ENCODE measurements around the gene ROR1.

Gene ROR1

DNA sequence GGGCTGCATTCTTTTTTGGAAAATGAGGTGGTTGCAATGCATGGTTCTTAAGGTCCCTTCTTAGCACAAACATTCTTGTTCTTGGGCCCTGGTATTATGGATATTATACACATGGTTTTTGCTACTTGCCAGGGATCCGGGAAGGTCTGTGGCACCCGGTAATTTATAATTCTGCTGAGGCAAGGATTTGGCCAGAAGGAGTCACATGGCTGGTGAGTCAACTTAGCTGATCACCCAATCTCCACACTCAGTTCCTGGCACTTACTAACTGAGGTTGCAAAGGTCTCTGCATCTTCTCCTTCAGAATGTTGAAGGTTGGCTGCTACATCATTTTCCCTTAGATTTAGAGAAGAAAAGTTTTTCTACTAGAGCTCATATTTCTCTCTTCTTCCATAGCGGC lies 112.5 kb downstream of the ROR1 start:
- no peak for DNase-seq

DNA sequence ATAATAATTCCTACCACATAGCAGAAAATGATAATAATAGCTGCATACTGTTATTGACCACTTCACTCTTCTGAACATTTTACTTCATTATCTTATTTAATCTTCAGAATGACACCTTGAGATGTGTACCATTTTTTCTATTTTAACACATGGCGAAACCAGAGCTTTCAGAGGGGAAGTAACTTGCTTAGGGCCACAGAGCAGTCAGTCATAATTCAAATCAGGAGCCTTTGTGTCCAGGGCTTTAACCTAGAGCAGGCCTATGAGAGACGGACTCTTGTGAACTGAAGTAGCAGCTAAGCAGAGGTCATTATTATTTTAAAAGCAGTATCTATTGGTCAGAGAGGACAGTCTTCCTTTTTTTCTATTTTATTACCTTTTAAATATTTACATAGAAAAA lies 114.0 kb downstream of the ROR1 start:
- DNase-seq = no peak

DNA sequence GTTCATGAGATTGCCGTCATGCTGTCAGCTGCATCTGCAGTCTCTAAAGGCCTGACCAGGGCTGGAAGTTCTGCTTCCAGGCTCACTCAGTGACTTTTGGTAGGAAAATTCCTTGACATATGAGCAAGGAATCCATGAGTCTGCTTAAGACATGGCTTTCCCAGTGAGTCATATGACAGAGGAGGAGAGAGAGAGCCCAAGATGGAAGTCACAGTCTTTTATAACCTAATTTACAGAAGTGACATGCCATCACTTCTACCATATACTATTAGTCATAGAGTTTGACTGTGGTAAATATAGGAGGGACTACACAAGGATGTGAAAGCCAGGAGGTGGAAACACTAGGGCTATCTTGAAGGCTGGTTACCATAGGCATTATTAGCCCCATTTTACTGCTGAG lies 115.2 kb downstream of the ROR1 start:
- DNase-seq = no peak

DNA sequence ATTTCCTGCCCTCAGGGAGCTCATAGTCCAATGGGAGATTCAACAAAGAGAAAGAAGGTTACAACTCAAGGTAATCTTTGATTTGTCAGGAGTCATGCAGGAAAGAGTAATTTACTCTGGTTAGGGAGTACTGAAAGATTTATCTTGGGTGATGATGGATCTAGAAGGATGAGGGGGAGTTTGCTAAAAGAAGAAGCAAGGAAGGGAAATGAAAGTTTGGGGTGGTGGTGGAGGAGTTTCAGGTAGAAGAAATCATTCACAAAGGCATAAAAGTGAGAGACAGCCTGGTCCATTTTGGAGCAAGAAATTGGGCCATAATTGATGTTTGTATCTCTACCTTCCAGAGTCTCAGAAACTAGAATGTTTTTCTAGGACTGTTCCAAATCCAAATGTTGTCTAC lies 116.7 kb downstream of the ROR1 start:
- DNase-seq = no peak

DNA sequence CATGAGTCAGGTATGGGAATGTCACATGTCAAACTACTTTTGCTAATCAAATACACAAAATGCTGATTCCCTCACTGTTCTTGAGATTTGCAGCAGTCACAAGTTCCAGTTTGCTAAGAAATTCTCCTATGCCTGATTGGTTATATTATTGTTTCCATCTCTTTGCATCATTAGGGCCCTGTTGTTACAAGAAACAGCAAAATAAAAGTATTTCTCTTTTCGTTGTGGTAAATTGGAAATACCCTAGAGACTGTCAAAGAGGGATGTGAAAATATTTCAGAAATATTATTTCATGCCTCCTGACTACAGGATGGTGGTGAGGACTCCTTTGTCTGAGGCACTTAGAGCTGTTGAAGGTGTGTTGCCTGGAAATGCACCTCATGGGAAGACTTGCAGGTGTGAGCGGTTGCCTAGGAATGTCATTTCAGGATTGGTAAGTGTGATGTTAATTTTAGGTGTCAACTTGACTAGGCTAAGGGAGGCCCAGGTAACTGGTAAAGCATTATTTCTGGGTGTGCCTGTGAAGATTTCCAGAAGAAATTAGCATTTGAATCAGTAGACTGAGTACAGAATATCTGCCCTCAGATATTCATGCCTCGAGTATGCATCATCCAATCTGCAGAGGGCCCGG lies 117.4 kb downstream of the ROR1 start:
- DNase-seq = no peak

DNA sequence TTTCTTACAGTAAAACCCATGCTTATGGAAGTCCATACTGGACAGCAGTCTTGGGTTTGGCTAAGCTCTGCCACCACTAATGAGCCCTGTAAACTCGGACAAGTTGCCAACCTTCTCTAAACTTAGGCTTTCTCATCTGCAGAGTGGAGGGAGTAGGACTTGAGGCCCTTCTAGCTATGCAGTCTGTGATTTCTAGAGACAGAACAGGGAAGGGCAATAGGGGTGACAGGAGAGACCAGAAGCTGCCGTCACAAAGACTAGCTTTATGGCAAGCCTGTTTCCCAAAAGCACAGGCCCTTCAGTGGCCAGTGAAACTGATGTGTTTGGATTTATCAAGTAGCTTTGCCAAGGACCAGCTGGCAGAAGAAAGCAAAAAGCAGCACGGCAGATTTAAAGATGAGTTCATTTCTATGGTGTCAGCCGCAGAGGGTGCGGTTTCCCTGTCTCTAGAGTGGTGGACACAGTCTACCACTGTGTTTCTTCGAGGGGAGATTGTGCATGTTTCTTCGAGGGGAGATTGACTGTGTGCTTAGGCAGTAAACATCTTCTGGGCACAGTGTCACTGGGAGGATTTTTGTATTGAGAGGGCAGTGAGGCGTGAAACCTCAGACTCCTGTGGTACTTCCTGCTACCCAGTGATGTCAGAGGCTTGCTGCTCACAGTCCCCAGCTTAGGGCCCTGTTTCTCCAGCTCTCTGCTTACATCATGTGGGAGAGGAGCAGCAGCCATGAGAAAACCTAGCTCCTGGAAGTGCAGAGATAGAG lies 119.0 kb downstream of the ROR1 start:
- DNase-seq = peak; percentile 70

DNA sequence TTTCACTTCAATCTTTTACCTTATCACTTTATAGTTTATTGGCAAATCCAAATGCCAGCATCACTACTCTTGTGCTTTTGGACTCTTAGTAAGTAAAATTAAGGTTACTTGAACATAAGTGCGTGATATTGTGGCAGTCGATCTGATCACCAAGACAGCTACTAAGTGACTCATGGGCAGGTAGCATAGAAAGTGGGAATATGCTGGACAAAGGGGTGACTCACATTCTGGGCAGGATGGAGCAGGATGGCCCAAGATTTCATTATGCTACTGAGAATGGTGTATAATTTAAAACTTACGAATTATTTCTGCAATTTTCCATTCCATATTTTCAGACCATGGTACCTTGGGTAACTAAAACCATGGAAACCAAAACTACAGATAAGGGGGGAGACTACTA lies 120.2 kb downstream of the ROR1 start:
- no peak for DNase-seq

DNA sequence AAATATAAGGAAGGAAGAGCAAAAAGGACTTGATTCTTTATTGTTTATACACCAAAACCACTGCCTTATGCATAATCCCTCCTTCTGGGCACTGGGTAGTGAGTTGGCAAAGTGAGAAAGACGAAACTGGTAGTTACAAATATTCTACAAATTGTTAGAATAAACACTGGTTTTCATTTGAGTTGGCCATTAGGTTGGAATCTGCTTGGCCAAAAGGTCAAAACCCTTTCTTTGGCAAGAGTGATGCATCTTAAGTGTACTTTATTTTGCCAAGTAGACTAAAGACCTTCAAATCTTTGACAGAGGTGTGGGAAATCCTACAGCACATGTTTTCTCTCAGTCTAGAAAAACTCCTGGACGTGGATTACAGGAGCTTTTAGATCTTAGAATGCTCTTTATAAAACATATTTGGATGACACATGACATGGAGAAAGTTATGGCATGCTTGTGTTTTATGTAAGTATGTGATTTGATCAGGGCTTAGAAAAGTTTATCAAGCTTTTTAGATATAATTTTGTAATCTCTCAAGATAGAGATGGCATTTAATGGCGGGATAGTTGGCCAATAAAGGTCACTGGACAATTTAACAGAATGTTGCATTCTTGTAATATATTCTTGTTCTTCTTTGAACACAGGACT lies 120.9 kb downstream of the ROR1 start:
- DNase-seq = no peak

DNA sequence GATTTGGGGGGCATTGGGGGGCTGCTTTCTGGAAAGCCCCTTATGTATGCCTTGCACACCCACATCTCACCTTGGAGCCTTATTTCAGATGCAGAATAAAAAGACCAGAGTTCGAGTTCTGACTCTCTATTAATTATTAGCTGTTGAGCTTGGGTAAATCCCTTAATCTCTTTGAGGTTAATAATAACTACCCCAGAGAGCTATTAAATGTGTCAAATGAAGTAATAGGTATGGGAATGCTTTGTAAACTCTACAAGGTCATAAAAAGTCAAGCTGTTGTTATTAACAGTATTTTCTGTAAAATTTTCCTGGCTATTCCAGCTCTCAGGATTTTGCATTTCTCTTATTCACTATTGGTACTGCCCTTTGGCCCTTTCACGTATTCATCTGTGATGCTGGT lies 122.9 kb downstream of the ROR1 start:
- no peak for DNase-seq

DNA sequence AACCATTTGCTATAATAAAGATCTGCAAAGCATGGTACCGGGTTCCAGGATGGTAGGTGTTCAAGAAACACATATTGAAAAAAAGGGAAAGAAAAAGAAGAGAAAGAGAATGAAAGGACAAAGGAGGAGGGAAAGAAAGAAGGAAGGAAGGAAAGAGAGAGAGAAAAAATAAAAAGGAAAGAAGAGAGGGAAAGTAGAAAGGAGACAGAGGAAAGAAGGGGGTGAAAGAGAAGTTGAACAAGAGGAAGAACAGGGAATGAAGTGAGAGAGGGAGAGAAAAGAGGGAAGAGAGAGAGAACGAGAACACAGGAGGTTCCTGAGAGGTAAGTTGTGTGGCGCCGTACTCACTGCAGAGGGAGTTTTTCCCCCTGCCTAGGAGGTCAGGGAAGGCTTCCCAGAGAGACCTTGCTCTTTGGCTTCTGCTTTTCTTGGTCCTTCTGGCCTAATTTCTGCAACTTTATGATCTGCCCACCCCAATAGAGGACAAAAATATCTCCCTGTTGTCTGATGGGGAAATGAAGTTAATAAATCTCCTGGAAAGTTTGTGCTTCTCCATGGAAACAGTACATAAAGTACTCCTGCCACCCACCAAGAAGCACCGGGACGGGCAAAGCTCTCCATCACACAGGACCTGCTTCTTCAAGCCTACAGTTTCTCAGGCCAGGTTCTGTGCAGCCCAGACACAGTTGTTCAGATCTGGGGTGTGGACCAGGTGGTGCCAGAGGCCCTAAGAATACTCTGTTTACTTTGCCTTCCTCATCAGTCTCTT lies 124.8 kb downstream of the ROR1 start:
- no peak for DNase-seq

DNA sequence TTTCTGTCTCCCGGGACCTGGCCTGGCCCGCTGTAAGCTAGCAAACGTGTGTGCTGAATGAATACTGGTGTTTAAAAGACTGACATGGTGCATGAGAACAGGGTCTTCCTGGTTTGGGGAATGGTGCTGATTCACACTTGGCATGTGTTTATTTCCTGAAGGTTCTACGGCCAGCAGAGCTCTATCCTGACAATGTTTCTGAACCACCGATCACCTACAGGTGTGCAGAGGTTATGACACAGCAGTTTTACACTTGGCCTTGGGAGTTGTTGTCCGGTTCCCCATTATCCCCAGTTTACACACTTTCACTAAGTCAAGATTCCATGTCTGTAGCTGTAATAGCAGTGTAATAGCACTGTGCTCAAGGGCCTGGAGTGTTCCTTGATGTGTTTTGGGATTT lies 127.3 kb downstream of the ROR1 start:
- no peak for DNase-seq

DNA sequence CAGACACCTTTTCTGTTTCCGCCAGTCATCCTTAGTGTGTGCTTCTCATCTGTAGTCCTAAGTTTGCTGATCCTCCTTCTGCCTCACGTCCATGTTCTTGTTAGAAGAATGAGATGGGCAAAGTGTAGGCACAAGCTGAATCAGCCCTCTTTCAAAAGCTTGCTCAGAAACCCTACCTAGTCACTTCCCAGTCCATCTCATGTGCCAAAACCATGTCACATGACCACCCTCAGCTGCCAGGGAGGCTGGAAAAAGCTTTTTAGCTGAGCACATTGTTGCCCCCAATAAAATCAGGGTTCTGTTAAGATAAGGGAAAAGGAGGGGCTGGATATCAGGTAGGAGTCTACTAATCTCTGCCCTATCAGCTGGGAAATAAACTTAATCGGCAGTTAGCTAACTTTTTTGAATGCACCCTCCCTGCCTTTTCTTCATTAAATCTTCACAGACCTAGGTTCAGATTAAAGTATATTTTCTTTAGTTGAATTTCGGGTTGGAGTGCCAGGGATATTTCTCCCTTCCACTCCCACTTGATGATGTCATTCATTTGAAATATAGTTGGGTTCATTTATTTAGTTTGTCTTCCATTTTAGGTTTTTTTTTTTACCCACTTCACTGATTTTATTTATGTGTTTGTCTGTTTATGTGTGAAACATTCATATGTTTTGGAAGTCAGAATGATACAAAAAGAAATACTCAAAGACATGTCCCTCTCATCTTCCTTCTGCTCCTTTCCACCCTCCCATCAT lies 129.2 kb downstream of the ROR1 start:
- no peak for DNase-seq

DNA sequence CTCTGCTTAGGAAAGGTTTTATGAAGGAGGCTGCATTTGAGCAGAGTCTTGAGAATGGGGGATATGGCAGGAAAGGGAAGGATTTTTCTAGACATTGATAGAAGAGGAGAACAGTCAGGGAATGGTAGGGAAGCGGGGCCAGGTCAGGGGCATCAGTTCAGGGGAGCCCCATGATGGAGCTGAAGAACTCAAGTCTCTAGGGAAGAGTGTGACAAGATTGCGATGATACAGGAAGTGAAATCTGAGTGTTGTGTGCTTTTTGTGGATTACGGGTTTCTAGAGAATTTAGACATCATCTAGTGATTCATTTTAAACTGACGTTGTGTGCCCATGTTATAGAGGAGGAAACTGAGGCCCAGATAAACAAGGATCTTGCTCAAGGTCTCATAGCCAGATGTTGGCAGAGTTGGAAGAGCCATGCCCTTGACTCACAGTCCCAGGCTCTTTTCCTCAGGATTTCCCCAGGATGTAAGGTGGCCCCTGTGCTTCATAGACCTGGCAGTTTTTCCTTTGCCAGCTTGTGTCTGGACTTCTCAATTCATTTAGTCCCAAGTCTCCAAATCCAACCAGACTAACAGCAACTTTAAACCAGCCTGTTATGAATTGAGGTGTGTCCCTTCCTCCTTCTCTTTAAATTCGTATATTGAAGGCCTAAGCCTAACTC lies 130.3 kb downstream of the ROR1 start:
- DNase-seq = no peak

DNA sequence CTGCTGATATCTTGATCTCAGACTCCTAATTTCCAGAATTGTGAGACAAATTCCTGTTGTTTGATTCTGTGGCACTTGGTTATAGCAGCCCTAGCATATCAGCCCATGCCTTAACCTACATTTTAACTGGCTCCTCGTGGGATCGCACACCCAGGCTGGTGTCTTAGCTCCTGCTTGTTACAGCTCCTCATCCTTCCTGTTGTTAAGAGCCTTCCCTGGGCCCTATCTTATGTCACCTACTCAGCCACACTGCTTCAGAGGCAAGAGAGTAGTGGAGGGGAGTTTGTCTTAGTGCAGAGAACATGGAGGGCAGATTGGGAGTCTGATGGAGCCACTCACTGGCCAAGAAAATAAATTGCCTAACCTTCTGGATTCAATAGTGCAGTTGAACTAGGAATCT lies 131.0 kb downstream of the ROR1 start:
- no peak for DNase-seq

DNA sequence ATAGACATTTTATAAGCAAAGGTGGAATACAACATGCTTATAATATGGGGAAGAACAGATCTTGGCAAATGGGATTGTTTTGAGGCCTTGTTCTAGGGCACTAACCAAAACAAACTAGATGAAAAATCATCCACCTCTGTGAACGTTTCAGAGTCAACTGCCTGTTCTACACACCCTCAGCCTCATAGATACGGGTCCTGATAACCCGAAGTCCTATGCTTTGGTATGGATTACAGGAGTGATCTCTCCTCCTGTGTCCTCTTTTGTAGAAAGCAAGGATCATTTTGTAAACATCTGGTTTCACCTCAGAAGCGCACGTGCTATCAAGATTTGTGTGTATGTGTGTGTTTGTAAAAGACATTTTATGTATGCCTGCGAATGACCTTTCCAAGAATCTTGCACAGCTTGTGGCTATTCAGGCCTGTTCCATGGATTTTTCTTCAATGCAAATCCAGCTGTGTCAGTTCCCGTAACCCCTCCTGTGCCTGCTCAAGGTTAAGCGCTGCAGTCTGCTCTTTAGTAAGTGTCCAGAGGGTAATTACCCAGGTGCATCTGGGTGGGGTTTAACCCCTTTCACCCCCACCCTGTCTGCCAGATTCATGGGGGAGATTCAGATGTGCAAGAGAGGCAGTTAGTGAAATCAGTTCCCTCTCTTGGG lies 132.4 kb downstream of the ROR1 start:
- DNase-seq = peak; percentile 44

DNA sequence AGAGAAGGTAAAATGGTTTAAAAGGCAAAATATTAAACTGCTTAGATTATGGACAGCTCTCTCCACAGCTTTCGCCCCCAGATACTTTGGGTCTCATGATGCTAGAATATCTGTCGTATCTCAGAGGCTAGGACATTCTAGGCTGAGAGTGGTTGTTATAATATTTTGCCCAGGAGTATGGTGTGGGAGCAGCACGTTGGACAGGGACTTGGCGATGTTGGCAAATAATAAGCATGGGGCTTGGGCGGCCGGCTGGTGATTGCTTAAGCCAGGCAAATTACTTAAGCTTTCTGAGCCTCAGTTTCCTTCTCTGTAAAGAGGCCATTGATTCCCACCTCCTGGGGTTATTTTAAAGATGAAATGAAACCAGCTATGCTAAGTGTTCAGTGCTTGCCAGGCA lies 133.2 kb downstream of the ROR1 start:
- DNase-seq = no peak

DNA sequence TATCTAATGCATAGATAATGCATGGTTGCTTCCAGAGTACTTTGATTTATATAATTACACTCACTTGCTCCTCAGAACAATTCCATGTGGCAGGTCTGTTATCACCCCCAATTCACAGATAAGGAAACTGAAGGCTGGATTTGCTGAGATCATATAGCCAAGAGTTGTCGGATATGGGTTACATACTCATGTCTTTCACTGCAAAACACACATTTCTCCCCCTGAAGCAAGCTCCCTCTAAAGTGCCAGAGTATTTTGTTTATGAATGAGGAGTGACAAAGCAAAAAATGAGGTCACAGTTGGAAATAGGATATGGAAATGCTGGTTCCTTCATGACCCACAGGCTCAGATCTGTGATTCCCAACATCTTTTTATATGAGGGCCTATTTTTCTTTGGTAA lies 134.2 kb downstream of the ROR1 start:
- DNase-seq = no peak

DNA sequence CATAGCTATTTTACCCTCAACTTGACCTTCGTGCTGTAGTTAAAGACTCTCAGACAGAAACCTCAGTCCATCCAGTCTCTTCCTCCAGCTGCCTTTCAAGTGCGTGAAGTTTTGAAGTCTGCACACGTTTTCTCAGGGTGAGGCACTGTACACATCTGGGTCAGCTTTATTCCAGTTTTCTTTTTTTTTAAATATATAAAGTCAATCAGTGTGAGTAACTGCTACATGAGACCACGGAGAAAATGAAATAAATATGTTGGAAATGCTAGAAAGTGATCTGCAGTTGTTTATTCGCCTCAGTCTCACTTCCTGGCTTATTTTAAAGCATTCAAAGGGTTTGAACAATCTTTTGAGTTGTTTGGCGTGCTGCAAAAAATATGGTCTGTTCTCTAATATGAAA lies 135.7 kb downstream of the ROR1 start:
- DNase-seq = no peak

DNA sequence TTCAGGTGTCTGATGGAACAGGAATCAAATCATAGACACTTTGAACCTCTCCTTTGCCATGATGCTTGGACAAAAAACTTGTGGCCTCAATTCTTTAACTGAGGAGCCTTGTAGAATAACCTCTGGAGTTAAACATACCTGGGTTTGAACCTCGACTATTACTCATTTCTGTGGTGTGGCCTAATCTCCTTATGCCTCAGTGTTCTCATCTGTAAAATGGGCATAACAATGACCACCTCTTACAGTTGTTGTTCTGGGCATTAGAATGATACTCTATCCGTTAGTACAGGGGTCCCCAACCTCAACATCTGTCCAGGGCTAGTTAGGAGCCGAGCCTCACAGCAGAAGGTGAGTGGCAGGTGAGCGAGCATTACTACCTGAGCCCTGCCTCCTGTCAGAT lies 137.2 kb downstream of the ROR1 start:
- no peak for DNase-seq

DNA sequence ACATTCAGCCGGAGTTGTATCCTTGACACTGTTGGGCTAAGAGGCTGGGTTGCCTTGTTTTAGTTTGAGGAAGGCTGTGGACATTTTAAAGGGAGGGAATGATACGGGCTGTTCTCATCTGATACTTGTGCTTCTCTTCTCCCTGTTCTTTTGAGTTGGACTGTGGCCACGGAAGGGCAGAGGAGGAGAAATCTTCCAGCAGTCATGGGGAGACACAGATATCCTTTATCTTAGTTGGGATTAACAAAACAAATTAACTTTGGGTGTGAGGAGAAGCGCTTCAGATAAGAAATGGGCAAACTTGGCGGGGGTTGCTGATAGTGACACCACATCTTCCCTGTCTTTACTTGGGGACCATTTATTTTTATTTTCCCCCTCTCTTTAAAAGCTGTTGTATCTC lies 138.8 kb downstream of the ROR1 start:
- no peak for DNase-seq

DNA sequence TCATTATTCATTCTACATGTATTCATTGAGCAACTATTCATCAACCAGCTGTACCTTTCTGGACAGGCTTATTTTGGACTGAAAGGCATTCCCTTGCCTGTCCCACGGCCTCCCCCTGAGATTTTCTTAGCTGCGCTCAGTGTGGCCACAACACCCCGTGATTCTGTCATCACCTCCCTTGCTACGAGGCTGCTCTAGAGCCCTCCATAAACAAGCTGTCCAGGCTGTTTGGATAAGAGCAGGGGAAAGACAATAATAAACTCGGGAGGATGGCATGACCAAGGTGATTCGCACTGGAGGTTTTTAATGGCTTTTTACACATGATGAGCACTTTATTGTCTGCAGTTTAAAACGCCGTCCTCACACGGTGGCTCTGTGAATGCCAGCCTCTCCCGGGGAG lies 139.7 kb downstream of the ROR1 start:
- no peak for DNase-seq

DNA sequence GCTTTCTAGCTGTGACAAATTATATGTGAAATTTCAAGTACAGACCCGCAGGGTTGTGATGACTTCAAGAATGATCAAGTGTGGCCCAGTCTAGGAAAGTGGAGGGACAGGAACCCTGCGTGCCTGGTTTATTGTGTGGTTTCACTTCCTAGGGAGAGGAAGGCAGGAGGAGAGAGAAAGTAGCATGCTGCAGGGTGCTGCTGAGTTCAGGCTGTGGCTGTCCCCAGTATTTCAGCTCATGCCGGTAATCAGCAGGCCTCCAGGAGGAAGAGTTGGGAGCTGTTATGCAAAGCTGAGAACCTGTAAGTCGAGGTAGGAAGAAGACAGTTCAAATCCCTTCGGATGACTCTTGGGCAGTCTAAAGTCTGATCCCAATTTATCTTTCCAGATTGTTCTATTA lies 140.4 kb downstream of the ROR1 start:
- no peak for DNase-seq

Measured in retina (tissue), 1 donor.